GM12892 (cell line): ENCODE results near the gene MTSS2.

ENCODE experiments used
- POLR2AphosphoS5 ChIP-seq: IDR thresholded peaks from 2 replicates; pipeline ENCODE4 v1.6.1; 2011; ENCODE audit warnings: low read depth, low read length, control low read depth
- TAF1 ChIP-seq: IDR thresholded peaks from 2 replicates; pipeline ENCODE4 v1.6.1; 2011; ENCODE audit warnings: low read depth, mild to moderate bottlenecking, control low read depth, low read length, borderline replicate concordance

DNA sequence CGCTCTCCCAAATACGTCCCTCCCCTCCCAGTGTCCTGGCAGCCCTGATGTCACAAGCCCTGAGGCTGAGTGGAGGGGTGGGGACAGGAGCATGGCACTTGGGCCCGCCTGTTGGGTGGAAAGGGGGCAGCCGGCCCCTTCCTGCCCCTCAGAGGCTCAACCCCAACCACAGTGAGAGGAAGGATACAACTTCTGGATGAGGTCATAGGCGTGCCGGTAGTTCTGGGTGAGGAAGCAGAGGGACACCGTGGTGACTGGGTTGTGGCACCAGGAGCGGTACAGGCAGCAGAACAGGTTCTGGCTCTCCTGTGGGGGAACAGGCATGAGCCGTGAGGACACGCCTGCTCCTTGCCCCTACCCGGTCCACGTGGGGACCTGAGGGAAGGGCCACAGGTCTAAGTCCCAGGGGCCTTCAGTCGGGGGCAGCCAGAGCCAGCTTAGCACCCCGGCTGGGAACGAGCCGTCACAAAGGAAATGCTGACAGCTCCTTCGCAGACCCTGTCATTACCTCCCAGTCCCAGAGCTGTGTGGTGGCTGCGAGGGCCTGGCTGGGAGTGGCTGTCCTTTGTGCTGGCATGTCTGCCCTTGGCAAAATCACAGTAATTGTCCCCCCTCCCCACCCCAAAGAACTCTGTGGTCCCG lies 11.2 kb upstream of the MTSS2 start:
- no peak for TF ChIP-seq POLR2AphosphoS5
- no peak for TF ChIP-seq TAF1
